Activated CD8-positive, alpha-beta memory T cell treated with anti-CD3 and anti-CD28 coated beads, Interleukin-2, amount 10 ng/mL, durations not matched to agents 7 days and 5 days (primary cell): ENCODE measurements around the gene CARD10. TPM values are rescaled to one million over a fixed set of nuclear protein-coding genes. Genes with fewer than 3 reads are reported as not detected.
"Not testable (repeated sequence)": the region's sequence is repeated elsewhere in the genome, so short reads cannot be mapped to it uniquely, and the experiment has no call there.

ENCODE experiments used
- ATAC-seq: fragments of 150-1000 bp; cut with Tn5 transposase; one replicate; pipeline ENCODE4 v1.10.0; 2021; ENCODE audit warnings: moderate library complexity
- CTCF ChIA-PET: fragments of 350-600 bp; sonication (Branson Sonifier 250); formaldehyde crosslinking; loops from one replicate; lab custom pipeline; 2021; ENCODE audit warnings: antibody characterized with exemption; lab: Charles Lee
- DNase-seq: peaks from one replicate; pipeline ENCODE4 v3.0.0-alpha.2; 2020
- H3K27ac Mint-ChIP-seq: one replicate; pipeline ENCODE4 v1.8.0; 2021; ENCODE audit warnings: mild to moderate bottlenecking, mixed read lengths
- H3K27me3 Mint-ChIP-seq: one replicate; pipeline ENCODE4 v1.8.0; 2021; ENCODE audit warnings: mixed read lengths
- H3K36me3 Mint-ChIP-seq: one replicate; pipeline ENCODE4 v1.8.0; 2021; ENCODE audit warnings: mild to moderate bottlenecking, mixed read lengths
- H3K4me1 Mint-ChIP-seq: one replicate; pipeline ENCODE4 v1.8.0; 2021; ENCODE audit warnings: mixed read lengths
- H3K4me3 Mint-ChIP-seq: one replicate; pipeline ENCODE4 v1.8.0; 2021; ENCODE audit warnings: mild to moderate bottlenecking, moderate library complexity, mixed read lengths
- H3K9me3 Mint-ChIP-seq: one replicate; pipeline ENCODE4 v1.8.0; 2022; ENCODE audit warnings: low read depth, mixed read lengths
- total RNA-seq, 2 experiments: library from RNA; stranded (reverse); gene quantifications; one replicate each; pipeline ENCODE4 v1.2.3, GENCODE V29; 2021

Gene CARD10
- total RNA-seq, 2 experiments from 2014 or later: 0.16 TPM; not detected in 1

GRCh38 chr22:37533995-37534394, 14.8 kb upstream of the CARD10 start:
- Mint-ChIP-seq H3K4me1 (peaks cover 35% of the 10 kb centered on the region), H3K36me3 (no peaks in the 10 kb centered on the region), H3K9me3 (no peaks in the 10 kb centered on the region), H3K4me3 (no peak overlapping the region), H3K27ac (peak overlapping the region; percentile 33), H3K27me3 (peaks cover 19% of the 10 kb centered on the region)
- ATAC-seq (no peak), DNase-seq (no peak)
- CTCF ChIA-PET: interaction anchor here (1.2 to 1.9 kb wide), 4 partner anchors 11 to 58 kb away, joined by 4 to 15 read pairs (median 7); no protein-coding TSS in a partner anchor

GRCh38 chr22:37529652-37530345, 10.6 kb upstream of the CARD10 start:
- H3K27ac Mint-ChIP-seq: no peak overlapping the region

DNA sequence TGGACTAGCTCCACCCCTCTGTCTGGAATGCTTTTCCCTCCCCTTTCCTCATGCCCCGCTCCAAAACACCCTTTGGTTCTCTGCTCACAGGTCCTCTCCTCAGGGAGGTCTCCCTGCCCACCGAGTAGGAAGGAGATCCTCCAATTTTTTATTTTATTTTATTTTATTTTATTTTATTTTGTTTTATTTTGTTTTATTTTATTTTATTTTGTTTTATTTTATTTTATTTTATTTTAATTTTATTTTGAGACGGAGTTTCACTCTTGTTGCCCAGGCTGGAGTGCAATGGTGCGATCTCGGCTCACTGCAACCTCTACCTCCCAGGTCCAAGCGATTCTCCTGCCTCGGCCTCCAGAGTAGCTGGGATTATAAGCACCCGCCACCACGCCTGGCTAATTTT, 8.7 kb upstream of the CARD10 start:
- Mint-ChIP-seq H3K27me3 (peaks cover 23% of the 10 kb centered on the region), H3K4me1 (peaks cover 16% of the 10 kb centered on the region)
- not testable (repeated sequence) for DNase-seq, H3K27ac Mint-ChIP-seq, H3K4me3 Mint-ChIP-seq, H3K9me3 Mint-ChIP-seq, ATAC-seq, H3K36me3 Mint-ChIP-seq
- CTCF ChIA-PET: interaction anchor here (1.0 to 2.5 kb wide), 4 partner anchors 11 to 65 kb away, joined by 3 to 13 read pairs (median 6); no protein-coding TSS in a partner anchor

More at GRCh38 chr22:37529652-37530345, 10.6 kb upstream of the CARD10 start:
- no peak overlapping the region for H3K4me3 Mint-ChIP-seq
- peaks cover 23% of the 10 kb centered on the region for H3K27me3 Mint-ChIP-seq
- peak; percentile 60 for DNase-seq
- ATAC-seq: peak; percentile 72
- H3K36me3 Mint-ChIP-seq: no peaks in the 10 kb centered on the region
- CTCF ChIA-PET: interaction anchor here (0.9 to 2.5 kb wide), 6 partner anchors 9 to 62 kb away, joined by 3 to 13 read pairs (median 5); no protein-coding TSS in a partner anchor
- H3K9me3 Mint-ChIP-seq: no peaks in the 10 kb centered on the region
- H3K4me1 Mint-ChIP-seq: peaks cover 29% of the 10 kb centered on the region

DNA sequence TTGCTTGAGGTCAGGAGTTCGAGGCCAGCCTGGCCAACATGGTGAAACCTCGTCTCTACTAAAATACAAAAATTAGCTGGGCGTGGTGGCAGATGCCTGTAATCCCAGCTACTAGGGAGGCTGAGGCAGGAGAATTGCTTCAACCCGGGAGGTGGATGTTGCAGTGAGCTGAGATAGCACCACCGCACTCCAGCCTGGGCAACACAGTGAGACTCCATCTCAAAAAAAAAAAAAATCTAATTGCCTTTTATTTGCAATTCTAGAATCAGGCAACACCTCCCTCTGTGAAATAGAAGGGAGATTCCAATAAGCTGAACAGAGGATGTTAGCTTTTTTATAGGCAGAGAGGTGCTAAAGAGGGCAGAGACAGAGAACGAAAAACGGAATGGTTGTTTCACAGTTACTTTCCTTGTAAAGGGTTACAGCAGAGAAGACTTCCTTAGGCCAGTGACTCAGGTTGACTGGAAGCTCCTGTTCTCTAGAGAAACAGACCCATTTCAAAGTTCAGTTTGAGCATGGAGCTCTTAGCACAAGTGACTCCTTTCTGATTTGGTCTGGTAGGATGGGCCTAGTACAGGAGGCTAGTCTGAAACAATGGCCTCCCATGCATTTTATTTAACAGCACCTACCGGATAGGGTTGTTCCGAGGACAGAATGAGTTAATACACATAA, 8.0 kb upstream of the CARD10 start:
- CTCF ChIA-PET: interaction anchor here (1.2 to 2.5 kb wide), 3 partner anchors 12 to 55 kb away, joined by 3 to 13 read pairs (median 8); no protein-coding TSS in a partner anchor
- not testable (repeated sequence) for ATAC-seq, H3K36me3 Mint-ChIP-seq, H3K4me3 Mint-ChIP-seq, H3K27ac Mint-ChIP-seq, H3K9me3 Mint-ChIP-seq, DNase-seq
- Mint-ChIP-seq H3K27me3 (peaks cover 30% of the 10 kb centered on the region), H3K4me1 (peaks cover 16% of the 10 kb centered on the region)

DNA sequence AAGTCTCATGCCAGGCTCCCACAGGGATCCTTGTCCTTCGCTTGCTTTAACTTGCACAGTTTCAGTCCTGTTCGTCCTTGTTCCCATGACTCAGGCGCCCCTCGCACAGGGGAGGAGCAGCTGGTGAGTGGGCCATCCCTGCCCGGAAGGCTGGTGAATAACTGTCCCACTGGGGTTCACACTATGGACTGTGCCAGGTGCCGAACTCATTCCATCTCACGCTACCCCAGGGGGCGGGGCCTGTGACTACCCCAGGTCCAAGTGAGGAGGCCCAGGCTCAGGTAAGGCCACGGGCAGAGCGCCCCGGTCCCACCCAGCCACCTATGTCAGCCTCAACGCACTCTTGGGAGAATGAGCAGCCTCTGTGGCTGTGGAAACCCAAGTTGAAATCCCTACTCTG, 7.2 kb upstream of the CARD10 start:
- Mint-ChIP-seq H3K9me3 (no peaks in the 10 kb centered on the region), H3K27ac (no peak overlapping the region), H3K4me3 (no peak overlapping the region), H3K27me3 (peaks cover 33% of the 10 kb centered on the region), H3K36me3 (no peaks in the 10 kb centered on the region), H3K4me1 (peaks cover 15% of the 10 kb centered on the region)
- ATAC-seq (no peak), DNase-seq (no peak)
- CTCF ChIA-PET: no interaction called here

GRCh38 chr22:37525746-37526350, 6.6 kb upstream of the CARD10 start:
- CTCF ChIA-PET: no interaction called here
- H3K4me1 Mint-ChIP-seq: peaks cover 14% of the 10 kb centered on the region
- H3K36me3 Mint-ChIP-seq: no peaks in the 10 kb centered on the region
- no peaks in the 10 kb centered on the region for H3K9me3 Mint-ChIP-seq
- no peak overlapping the region for H3K27ac Mint-ChIP-seq
- H3K4me3 Mint-ChIP-seq: no peak overlapping the region
- DNase-seq (no peak), ATAC-seq (no peak)
- peaks cover 35% of the 10 kb centered on the region for H3K27me3 Mint-ChIP-seq

- CTCF ChIA-PET: no interaction called here
- Mint-ChIP-seq H3K27ac (no peak overlapping the region), H3K27me3 (peaks cover 37% of the 10 kb centered on the region), H3K4me1 (peaks cover 13% of the 10 kb centered on the region), H3K9me3 (no peaks in the 10 kb centered on the region), H3K36me3 (no peaks in the 10 kb centered on the region), H3K4me3 (no peak overlapping the region)
- no peak for ATAC-seq
- no peak for DNase-seq
Measured at GRCh38 chr22:37525073-37525745, 6.0 kb upstream of the CARD10 start.

GRCh38 chr22:37522482-37522881, 3.3 kb upstream of the CARD10 start:
- CTCF ChIA-PET: interaction anchor here (1.0 kb wide), 1 partner anchor 16 kb away, joined by 3 read pairs; no protein-coding TSS in a partner anchor
- ATAC-seq: no peak
- H3K27me3 Mint-ChIP-seq: peaks cover 58% of the 10 kb centered on the region

GRCh38 chr22:37521236-37521739, 2.1 kb upstream of the CARD10 start:
- Mint-ChIP-seq H3K36me3 (no peaks in the 10 kb centered on the region), H3K4me1 (peaks cover 9% of the 10 kb centered on the region), H3K9me3 (no peaks in the 10 kb centered on the region), H3K27ac (no peak overlapping the region), H3K27me3 (peaks cover 63% of the 10 kb centered on the region), H3K4me3 (no peak overlapping the region)
- CTCF ChIA-PET: interaction anchor here (1.1 kb wide), 1 partner anchor 46 kb away, joined by 4 read pairs; no protein-coding TSS in a partner anchor
- ATAC-seq: no peak
- DNase-seq: no peak

More at GRCh38 chr22:37522482-37522881, 3.3 kb upstream of the CARD10 start:
- peaks cover 9% of the 10 kb centered on the region for H3K4me1 Mint-ChIP-seq
- H3K9me3 Mint-ChIP-seq: no peaks in the 10 kb centered on the region
- no peaks in the 10 kb centered on the region for H3K36me3 Mint-ChIP-seq
- H3K4me3 Mint-ChIP-seq: no peak overlapping the region
- H3K27ac Mint-ChIP-seq: no peak overlapping the region
- DNase-seq: no peak

- no peak for DNase-seq
- H3K36me3 Mint-ChIP-seq: no peaks in the 10 kb centered on the region
- ATAC-seq: no peak
- H3K27ac Mint-ChIP-seq: no peak overlapping the region
- CTCF ChIA-PET: interaction anchor here (1.1 to 1.4 kb wide), 3 partner anchors 18 to 48 kb away, joined by 3 to 4 read pairs (median 4); no protein-coding TSS in a partner anchor
- peaks cover 7% of the 10 kb centered on the region for H3K4me1 Mint-ChIP-seq
- peaks cover 64% of the 10 kb centered on the region for H3K27me3 Mint-ChIP-seq
- H3K4me3 Mint-ChIP-seq: no peak overlapping the region
- H3K9me3 Mint-ChIP-seq: no peaks in the 10 kb centered on the region
Measured at GRCh38 chr22:37520776-37521191, 1.6 kb upstream of the CARD10 start.

- peak overlapping the region; percentile 51 for H3K4me3 Mint-ChIP-seq
- ATAC-seq: peak; percentile 15
- H3K36me3 Mint-ChIP-seq: no peaks in the 10 kb centered on the region
- DNase-seq: no peak
- H3K27me3 Mint-ChIP-seq: peaks cover 71% of the 10 kb centered on the region
- no peaks in the 10 kb centered on the region for H3K9me3 Mint-ChIP-seq
- H3K27ac Mint-ChIP-seq: no peak overlapping the region
- CTCF ChIA-PET: no interaction called here
- peaks cover 3% of the 10 kb centered on the region for H3K4me1 Mint-ChIP-seq
Measured at GRCh38 chr22:37518509-37519267, 527 bp downstream of the CARD10 start.

DNA sequence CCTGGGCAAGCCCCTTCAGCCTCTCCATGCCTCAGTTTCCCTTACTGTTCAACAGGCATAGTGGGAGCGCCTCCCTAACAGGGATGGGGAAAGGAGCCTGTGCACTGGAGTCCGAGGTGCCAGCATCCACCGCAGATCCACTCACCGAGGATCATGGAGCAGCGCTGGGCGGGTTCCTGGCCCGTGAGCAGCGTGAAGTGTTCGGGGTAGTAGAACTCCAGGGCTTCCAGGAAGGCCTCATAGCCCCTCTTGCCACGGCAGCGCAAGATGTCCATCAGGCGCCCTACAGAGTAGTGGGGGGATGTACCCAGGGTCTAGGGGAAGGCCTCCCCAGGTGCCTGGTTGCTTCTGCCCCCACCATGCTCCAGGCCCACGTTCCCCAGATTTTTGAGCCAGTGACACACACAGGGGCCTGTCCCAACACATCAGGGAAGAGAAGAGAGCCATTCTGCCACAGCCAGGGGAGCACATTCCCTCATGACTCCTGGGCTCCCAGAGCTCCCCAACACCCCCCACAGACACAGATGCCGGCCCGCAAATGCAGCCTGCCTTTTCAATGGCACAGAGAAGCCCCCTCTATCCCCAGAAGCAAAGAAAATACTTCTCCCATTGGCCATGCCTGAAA, 1.3 kb downstream of the CARD10 start:
- ATAC-seq (no peak), DNase-seq (no peak)
- Mint-ChIP-seq H3K9me3 (no peaks in the 10 kb centered on the region), H3K36me3 (no peaks in the 10 kb centered on the region), H3K4me3 (peak overlapping the region; percentile 51), H3K4me1 (peaks cover 3% of the 10 kb centered on the region), H3K27me3 (peaks cover 68% of the 10 kb centered on the region), H3K27ac (no peak overlapping the region)
- CTCF ChIA-PET: no interaction called here
